Heart left ventricle (tissue), 16 donors: Measurements from ENCODE around the gene JDP2. TPM values are rescaled to one million over a fixed set of nuclear protein-coding genes. Genes with fewer than 3 reads are reported as not detected.

ENCODE experiments used
- ATAC-seq, 4 donors: fragments of 200-7000 bp; cut with Tn5 transposase; one replicate each; pipeline ENCODE4 v1.9.1; 2020 to 2022; ENCODE audit warnings: moderate library complexity in 4 of 4, mild to moderate bottlenecking in 3 of 4, moderate number of reproducible peaks in 1 of 4
- DNase-seq, 5 donors: peaks; one replicate each; pipeline ENCODE4 v3.0.0-alpha.2; 2020
- H3K27ac ChIP-seq, 12 donors: fragments of 200-600 bp; sonication (generic) in 4 of 12; one replicate each; pipeline versions ENCODE4 v1.5.0 to v1.8.0; 2016 to 2022; ENCODE audit warnings: mild to moderate bottlenecking in 2 of 12
- H3K27me3 ChIP-seq, 9 donors: fragments of 200-600 bp; sonication (generic) in 2 of 9; one replicate each; pipeline versions ENCODE4 v1.5.1 to v1.8.0; 2016 to 2022; ENCODE audit warnings: mild to moderate bottlenecking in 3 of 9
- H3K36me3 ChIP-seq, 9 donors: fragments of 200-600 bp; sonication (generic) in 2 of 9; one replicate each; pipeline versions ENCODE4 v1.5.0 to v1.8.0; 2018 to 2022; ENCODE audit warnings: mild to moderate bottlenecking in 2 of 9
- H3K4me1 ChIP-seq, 12 donors: fragments of 200-600 bp; sonication (generic) in 4 of 12; one replicate each; pipeline versions ENCODE4 v1.5.0 to v1.8.0; 2016 to 2022; ENCODE audit warnings: mild to moderate bottlenecking in 3 of 12
- H3K4me3 ChIP-seq, 12 donors: fragments of 200-600 bp; sonication (generic) in 4 of 12; one replicate each; pipeline versions ENCODE4 v1.5.0 to v1.8.0; 2017 to 2022; ENCODE audit warnings: mild to moderate bottlenecking in 9 of 12, moderate library complexity in 4 of 12
- H3K9me3 ChIP-seq, 12 donors: fragments of 200-600 bp; sonication (generic) in 4 of 12; one replicate each; pipeline versions ENCODE4 v1.5.0 to v1.8.0; 2016 to 2022; ENCODE audit warnings: mild to moderate bottlenecking in 1 of 12
- CTCF ChIP-seq, 12 donors: fragments of 200-600 bp; sonication (generic) in 4 of 12; IDR thresholded peaks; one replicate each; pipeline versions ENCODE4 v1.5.0 to v1.8.0; 2018 to 2022; ENCODE audit warnings: antibody characterized with exemption in 12 of 12, mild to moderate bottlenecking in 5 of 12
- POLR2A ChIP-seq, 2 donors: fragments of 450-650 bp; IDR thresholded peaks; one replicate each; pipeline ENCODE4 v1.6.1; 2017; ENCODE audit warnings: antibody characterized with exemption in 2 of 2, mild to moderate bottlenecking in 2 of 2, moderate library complexity in 2 of 2
- WGBS, 4 donors: extraction: QIAGEN DNeasy Blood & Tissue Kit in 2 of 4; methylation state at CpG; one replicate each; pipeline versions ENCODE4 v1.1.5 to v1.1.7; 2013 to 2018; 5-methylcytosine and 5-hydroxymethylcytosine counted together
- intact Hi-C, 10 donors: fragments of 100-400 bp; cut with DNase I; formaldehyde crosslinking; loops; one replicate each; pipeline versions ENCODE4 v1.11.1 to v1.14.2; 2022
- polyA plus RNA-seq, 2 donors: library from polyadenylated mRNA; stranded (reverse); fragments of 200-250 nt; gene quantifications; one replicate each; pipeline ENCODE4 v1.2.3, GENCODE V29; 2013
- total RNA-seq, 9 donors: library from RNA; depleted of rRNA in 2 of 9; stranded (reverse); fragments of >200 nt in 2 of 9; fragmentation: NEBNext Ultra II Directional in 3 of 9; extraction: Animal tissue kit (Norgen Biotek cat#: 25700) in 3 of 9; gene quantifications; one replicate each; pipeline versions ENCODE4 v1.1.0 to v1.2.4, GENCODE V29; 2016 to 2023
- donor health status: ischemic (EF 13 %, LVEDD 7.1; RV severe dilation, severe dysfunction).
- donor health status: healthy with polysubstance abuse.
- donor health status: DM: no; HTN: yes; CAD: no.
- donor health status: DM: no; HTN: no; CAD: no.
- donor health status: ischemic (EF 25% LVEDD 6.9; RV normal size, moderate dysfunction).
- donor health status: ischemic (EF 25% LVEDD 5.7; RV mildly dilated, moderate dysfunction).
- donor health status: healthy.
- donor health status: DM: yes; HTN: yes; CAD: no.
- donor health status: ischemic (EF 35%, LVEDD 5.7; RV mildly dilated, moderate dysfunction).
- donor health status: nonischemic (EF 11% LVEDD 7.7; RV severe dilation, severe dysfunction).
- donor health status: DM: yes; HTN: yes; CAD: no.
- donor health status: PGD.
- donor health status: ischemic (EF 29% LVEDD 5.4; RV normal size, mild dysfunction).
- donor health status: nonischemic (EF 23%, LVEDD 6.1; RV moderate dilation, normal function).

JDP2 gene
- total and polyA plus RNA-seq, 11 donors: 12.2 to 72.6 (median 28.1) TPM

GRCh38 chr14:75486318-75486717 lies 58.5 kb downstream of the JDP2 start:
- 56 to 71% (median 65%) methylated on average over 1 of the region's 1 CpG for WGBS, 4 donors
- H3K4me3 ChIP-seq: no peak overlapping the region
- no peak for TF ChIP-seq POLR2A (IDR thresholded peaks at IDR 0.05)
- TF ChIP-seq CTCF (IDR thresholded peaks at IDR 0.05): no peak
- H3K27ac ChIP-seq: no peak overlapping the region
- H3K9me3 ChIP-seq: no peaks in the 10 kb centered on the region
- H3K4me1 ChIP-seq: peaks cover 0 to 4% (median 0%) of the 10 kb centered on the region in 12 donors
- H3K27me3 ChIP-seq: no peaks in the 10 kb centered on the region
- ATAC-seq (no peak), DNase-seq (no peak)
- no peaks in the 10 kb centered on the region for H3K36me3 ChIP-seq
- intact Hi-C loops: loop anchor here (2.0 to 10.0 kb wide), 9 partner anchors 52 to 354 kb away; partner anchors contain the start of gene JDP2 (in 1 of the 10)

GRCh38 chr14:75487155-75487671 lies 59.4 kb downstream of the JDP2 start:
- no peaks in the 10 kb centered on the region for H3K9me3 ChIP-seq
- no peak overlapping the region for H3K4me3 ChIP-seq
- WGBS, 4 donors: 76 to 87% (median 78%) methylated on average over 7 of the region's 7 CpGs
- peaks cover 0 to 4% (median 0%) of the 10 kb centered on the region in 12 donors for H3K4me1 ChIP-seq
- intact Hi-C loops: loop anchor here (2.0 to 10.0 kb wide), 9 partner anchors 52 to 355 kb away; partner anchors contain the start of gene JDP2 (in 1 of the 10)
- no peak overlapping the region for H3K27ac ChIP-seq
- H3K27me3 ChIP-seq: no peaks in the 10 kb centered on the region
- no peak for ATAC-seq
- no peak for DNase-seq
- TF ChIP-seq POLR2A (IDR thresholded peaks at IDR 0.05) (no peak), CTCF (IDR thresholded peaks at IDR 0.05) (no peak)
- no peaks in the 10 kb centered on the region for H3K36me3 ChIP-seq

- no peak overlapping the region for H3K27ac ChIP-seq
- no peak overlapping the region for H3K4me3 ChIP-seq
- DNase-seq (no peak), ATAC-seq (no peak)
- TF ChIP-seq POLR2A (IDR thresholded peaks at IDR 0.05) (no peak), CTCF (IDR thresholded peaks at IDR 0.05) (no peak)
- peaks cover 0 to 4% (median 0%) of the 10 kb centered on the region in 12 donors for H3K4me1 ChIP-seq
- H3K27me3 ChIP-seq: no peaks in the 10 kb centered on the region
- WGBS, 4 donors: 83 to 88% (median 87%) methylated on average over 6 of the region's 6 CpGs
- no peaks in the 10 kb centered on the region for H3K9me3 ChIP-seq
- no peaks in the 10 kb centered on the region for H3K36me3 ChIP-seq
- intact Hi-C loops: loop anchor here in 9 of 10 donors (1.0 to 10.0 kb wide), 11 partner anchors 55 to 357 kb away; partner anchors contain the start of gene JDP2 (in 1 of the 9)
Observed at GRCh38 chr14:75489480-75489837, 61.6 kb downstream of the JDP2 start.

GRCh38 chr14:75491376-75491978 lies 63.7 kb downstream of the JDP2 start:
- Histone ChIP-seq H3K4me3 (no peak overlapping the region), H3K27ac (no peak overlapping the region), H3K36me3 (no peaks in the 10 kb centered on the region), H3K9me3 (no peaks in the 10 kb centered on the region), H3K27me3 (no peaks in the 10 kb centered on the region), H3K4me1 (peaks cover 0 to 11% (median 0%) of the 10 kb centered on the region in 12 donors)
- WGBS, 4 donors: 77 to 83% (median 79%) methylated on average over 14 of the region's 14 CpGs
- ATAC-seq (no peak), DNase-seq (no peak)
- TF ChIP-seq POLR2A (IDR thresholded peaks at IDR 0.05) (no peak), CTCF (IDR thresholded peaks at IDR 0.05) (no peak)
- intact Hi-C loops: loop anchor here in 1 of 10 donors (5.0 kb wide), 1 partner anchor 359 kb away; no protein-coding TSS in a partner anchor
